K562 (cell line): ENCODE measurements around the gene EIF5. TPM values are rescaled to one million over a fixed set of nuclear protein-coding genes. Genes with fewer than 3 reads are reported as not detected.
A peak's percentile ranks its signal among the peaks of the same experiment; 100 is the strongest.

Experiments used
- ATAC-seq: fragments of 200-7000 bp; cut with Tn5 transposase; 3 replicates; pipeline ENCODE4 v1.9.1; 2020; ENCODE audit warnings: moderate library complexity
- BruUV-seq: library from RNA; stranded (reverse); fragments of 400-500 nt; replicated peaks from 2 replicates; lab custom pipeline; 2021; lab: Mats Ljungman, UMichigan
- CTCF ChIA-PET: fragments of 300-600 bp; formaldehyde crosslinking; extraction: SDS; loops from one replicate; lab custom pipeline; 2021; ENCODE audit warnings: low intra/inter-chr PET ratio; lab: Yijun Ruan, JAX
- POLR2A ChIA-PET: fragments of 300-600, 350-650 bp; sonication (Branson Sonifier 250); formaldehyde crosslinking; extraction: SDS; loops from one replicate; lab custom pipeline; 2021; ENCODE audit warnings: antibody characterized with exemption, inconsistent platforms; lab: Yijun Ruan, JAX
- DNase-seq, 4 experiments: peaks; one replicate each; pipeline versions ENCODE4 v3.0.0 to v3.0.0-alpha.2; 2011 to 2018; ENCODE audit warnings: low spot score in 3 of 4, mixed read lengths in 3 of 4; ENCODE audit errors: extremely low read depth in 1 of 4
- FAIRE-seq: peaks from 2 replicates; lab custom pipeline; 2011; peaks lifted over from hg19 to GRCh38; lab: Jason Lieb, UNC
- H2AFZ ChIP-seq: 2 replicates; pipeline ENCODE4 v1.6.0; 2011; ENCODE audit warnings: low read depth, low read length, control low read depth, inconsistent platforms
- H3K27ac ChIP-seq: fragments of 200-600 bp; 3 replicates; pipeline ENCODE4 v1.8.0; 2011; ENCODE audit warnings: low read depth, mild to moderate bottlenecking, control low read depth, inconsistent platforms, low read length, moderate library complexity, mixed read lengths; ENCODE audit errors: extremely low read depth
- H3K27me3 ChIP-seq, 2 experiments: fragments of 300-600 bp in 1 of 2; 2 replicates in 1 of 2; 3 replicates in 1 of 2; pipeline versions ENCODE4 v1.6.0 to v1.8.0; 2011; ENCODE audit warnings: inconsistent platforms in 2 of 2, low read length in 2 of 2, mild to moderate bottlenecking in 1 of 2, mixed read lengths in 1 of 2, moderate library complexity in 1 of 2; ENCODE audit not compliant: control insufficient read depth in 2 of 2, insufficient read depth in 2 of 2
- H3K36me3 ChIP-seq: fragments of 300-600 bp; 3 replicates; pipeline ENCODE4 v1.8.0; 2011; ENCODE audit warnings: mild to moderate bottlenecking, low read length, inconsistent platforms; ENCODE audit not compliant: control insufficient read depth, insufficient read depth
- H3K4me1 ChIP-seq, 2 experiments: fragments of 200-600 bp in 1 of 2; replicated peaks in 1 of 2; 2 replicates in 1 of 2; 3 replicates in 1 of 2; pipeline versions ENCODE4 v1.5.1 to v1.8.0; 2011; ENCODE audit warnings: inconsistent platforms in 2 of 2, low read length in 2 of 2, mild to moderate bottlenecking in 1 of 2, mixed read lengths in 1 of 2, moderate library complexity in 1 of 2; ENCODE audit not compliant: control insufficient read depth in 2 of 2, insufficient read depth in 2 of 2
- H3K4me2 ChIP-seq: 2 replicates; pipeline ENCODE4 v1.6.1; 2011; ENCODE audit warnings: low read length, control low read depth, inconsistent platforms, mixed read lengths; ENCODE audit not compliant: insufficient read depth
- H3K4me3 ChIP-seq: fragments of 200-600 bp; sonication (generic), shearing (Covaris generic); 2 replicates; pipeline ENCODE4 v1.5.1; 2016; ENCODE audit warnings: control low read depth, inconsistent platforms
- H3K79me2 ChIP-seq: fragments of 200-600 bp; 3 replicates; pipeline ENCODE4 v1.8.0; 2011; ENCODE audit warnings: low read length, inconsistent platforms; ENCODE audit not compliant: control insufficient read depth, insufficient read depth
- H3K9ac ChIP-seq, 2 experiments: 2 replicates each; pipeline versions ENCODE4 v1.6.0 to v1.6.1; 2011; ENCODE audit warnings: low read depth in 2 of 2, low read length in 2 of 2, control low read depth in 1 of 2, inconsistent platforms in 1 of 2, mild to moderate bottlenecking in 1 of 2, mixed read lengths in 1 of 2; ENCODE audit not compliant: insufficient read depth in 1 of 2
- H3K9me1 ChIP-seq: one replicate; pipeline ENCODE4 v1.6.0; 2011; ENCODE audit warnings: inconsistent platforms, mild to moderate bottlenecking, low read length, moderate library complexity; ENCODE audit not compliant: control insufficient read depth, insufficient read depth
- H3K9me3 ChIP-seq: replicated peaks from 2 replicates; pipeline ENCODE4 v1.5.1; 2011; ENCODE audit warnings: low read depth, low read length, inconsistent platforms; ENCODE audit not compliant: control insufficient read depth, insufficient read depth
- H4K20me1 ChIP-seq: replicated peaks from 2 replicates; pipeline ENCODE4 v1.6.1; 2011; ENCODE audit warnings: low read length, inconsistent platforms, mixed read lengths; ENCODE audit not compliant: control insufficient read depth, insufficient read depth
- CBFA2T3 ChIP-seq: fragments of 450-650 bp; IDR thresholded peaks from 2 replicates; pipeline ENCODE4 v1.6.1; 2017
- CREM ChIP-seq: IDR thresholded peaks from 2 replicates; pipeline ENCODE4 v1.6.1; 2014; ENCODE audit warnings: antibody characterized with exemption, low read depth
- CTBP1 ChIP-seq: fragments of 450-650 bp; IDR thresholded peaks from 2 replicates; pipeline ENCODE4 v1.6.1; 2016; ENCODE audit warnings: borderline replicate concordance
- DMBX1 ChIP-seq: fragments of 250-450 bp; sonication (Bioruptor Pico); IDR thresholded peaks from 2 replicates; pipeline ENCODE4 v1.8.0; 2022; ENCODE audit warnings: inconsistent platforms, mild to moderate bottlenecking, moderate library complexity, borderline replicate concordance
- HDAC2 ChIP-seq: fragments of 450-650 bp; IDR thresholded peaks from 2 replicates; pipeline ENCODE4 v1.6.1; 2016; ENCODE audit warnings: mild to moderate bottlenecking
- HSF4 ChIP-seq: fragments of 250-450 bp; sonication (Bioruptor Pico); IDR thresholded peaks from 2 replicates; pipeline ENCODE4 v2.1.2; 2022; ENCODE audit warnings: mild to moderate bottlenecking, moderate library complexity, borderline replicate concordance
- MAZ ChIP-seq, 2 experiments: fragments of 450-650 bp in 1 of 2; sonication (generic) in 1 of 2; formaldehyde crosslinking; IDR thresholded peaks in 1 of 2; conservative IDR thresholded peaks in 1 of 2; 2 replicates each; pipeline versions ENCODE4 v1.4.0 to v1.5.0; 2020; ENCODE audit warnings: mild to moderate bottlenecking in 1 of 2, missing genetic modification reagents in 1 of 2
- PHF21A ChIP-seq: fragments of 450-650 bp; IDR thresholded peaks from 2 replicates; pipeline ENCODE4 v1.6.1; 2017; ENCODE audit warnings: low read depth, borderline replicate concordance
- SAFB ChIP-seq: fragments of 200-400 bp; formaldehyde crosslinking; IDR thresholded peaks from 2 replicates; pipeline ENCODE4 v1.6.1; 2017; ENCODE audit warnings: low read depth, low read length, borderline replicate concordance
- SUPT5H ChIP-seq: fragments of 450-650 bp; IDR thresholded peaks from 2 replicates; pipeline ENCODE4 v1.6.1; 2016
- TCFL5 ChIP-seq: fragments of 250-450 bp; sonication (Bioruptor Pico); conservative IDR thresholded peaks from 2 replicates; pipeline ENCODE4 v1.6.1; 2021; ENCODE audit warnings: mild to moderate bottlenecking, moderate library complexity, matching md5 sums
- U2AF2 ChIP-seq: fragments of 200-400 bp; formaldehyde crosslinking; optimal IDR thresholded peaks from 2 replicates; pipeline ENCODE3; 2017; ENCODE audit warnings: low read depth, mild to moderate bottlenecking, low read length
- ZFX ChIP-seq: sonication (generic); formaldehyde crosslinking; IDR thresholded peaks from 2 replicates; pipeline ENCODE4 v1.8.0; 2022; ENCODE audit warnings: mild to moderate bottlenecking, missing genetic modification reagents, moderate library complexity
- ZNF133 ChIP-seq: fragments of 250-450 bp; sonication (Bioruptor Pico); IDR thresholded peaks from 2 replicates; pipeline ENCODE4 v1.4.0; 2020; ENCODE audit warnings: mild to moderate bottlenecking
- ZNF217 ChIP-seq: sonication (generic); formaldehyde crosslinking; IDR thresholded peaks from 2 replicates; pipeline ENCODE4 v1.8.0; 2022; ENCODE audit warnings: mild to moderate bottlenecking, missing genetic modification reagents
- ZNF589 ChIP-seq: fragments of 200-800 bp; sonication (Bioruptor generic); IDR thresholded peaks from 2 replicates; pipeline ENCODE4 v1.6.1; 2016; ENCODE audit warnings: low read depth, missing genetic modification characterization, missing compliant biosample characterization
- WGBS: fragments of 100-300 bp; shearing (Covaris generic); methylation state at CpG from one replicate; pipeline ENCODE4 v1.1.6; 2016; ENCODE audit warnings: low coverage, mixed read lengths; ENCODE audit not compliant: insufficient coverage; ENCODE audit errors: missing lambda C conversion rate; 5-methylcytosine and 5-hydroxymethylcytosine counted together
- in situ Hi-C: fragments of 300-500 bp; cut with MboI; formaldehyde crosslinking; loops from 4 replicates; pipeline ENCODE4 v1.15.0; 2018; ENCODE audit warnings: inconsistent platforms, mixed read lengths
- intact Hi-C: fragments of 100-400 bp; cut with micrococcal nuclease; formaldehyde crosslinking; loops from 2 replicates; pipeline ENCODE4 v1.14.2; 2022
- polyA plus RNA-seq, 8 experiments: library from polyadenylated mRNA; depleted of rRNA in 4 of 8; stranded (reverse) in 5 of 8; unstranded in 3 of 8; fragments of >200 nt; fragmentation: Nextera tagmentation in 2 of 8; fragmentation: Illumina TruSeq in 1 of 8; extraction: Ambion mirVana in 2 of 8; extraction: Trizol in 1 of 8; gene quantifications; 2 replicates each; pipeline versions ENCODE4 v1.2.1 to v1.2.3, GENCODE V29; 2011 to 2014; ENCODE audit warnings: inconsistent platforms in 1 of 8, missing spikeins in 1 of 8
- total RNA-seq, 7 experiments: library from RNA; depleted of rRNA in 6 of 7; stranded (reverse); fragments of >200 nt in 6 of 7; fragmentation: Illumina TruSeq in 2 of 7; extraction: Trizol in 2 of 7; gene quantifications; 2 replicates each; pipeline versions ENCODE4 v1.2.1 to v1.2.3, GENCODE V29; 2011 to 2021; ENCODE audit warnings: low replicate concordance in 1 of 7
- TF ChIP-seq, protein P1 (sequence below): fragments of 200-800 bp; sonication (Bioruptor generic); IDR thresholded peaks from 2 replicates; pipeline ENCODE4 v1.6.1; 2017; ENCODE audit warnings: missing genetic modification characterization, missing compliant biosample characterization

The EIF5 gene
- total and polyA plus RNA-seq, 9 of the 15 experiments (the other 6 are each of a cell fraction or from before 2014, with no cell fraction given) = 92.7 to 442 (median 190) TPM

DNA sequence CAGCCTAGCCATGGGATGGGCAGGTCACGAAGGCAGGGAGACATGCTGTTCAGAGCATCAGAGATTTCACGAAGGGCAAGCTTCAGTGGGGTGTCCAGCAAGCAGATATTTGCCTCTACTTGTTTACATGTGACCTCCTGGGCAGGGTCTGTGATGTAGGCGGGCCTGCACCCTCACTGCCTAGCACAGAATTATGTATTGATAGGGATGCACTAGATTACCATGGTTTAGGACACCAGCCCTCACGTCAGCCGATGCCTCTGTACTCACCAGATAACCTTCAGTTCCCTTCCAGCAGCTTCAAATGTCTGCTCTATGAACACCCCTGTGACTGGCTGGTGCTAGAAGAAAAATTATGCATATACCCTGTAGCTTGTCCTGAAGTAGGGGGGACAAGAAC is 5.1 kb upstream of the EIF5 start:
- DNase-seq (peak in 2 of 4 experiments; percentile 15 to 50), FAIRE-seq (no peak), ATAC-seq (no peak)
- peak overlapping the region in 1 of 2 experiments; percentile 60; a peak in 1 of 4 replicates for H3K9ac ChIP-seq
- peaks cover 17 to 33% of the 10 kb centered on the region in 2 experiments; a peak in 4 of 5 replicates for H3K4me1 ChIP-seq
- H3K4me2 ChIP-seq = peak overlapping the region; percentile 18; the same call in 1 of the 2 replicates
- no peak for TF ChIP-seq TCFL5 (CRISPR knock-in tag)
- no peak for TF ChIP-seq ZFX
- TF ChIP-seq CTBP1 = no peak
- TF ChIP-seq DMBX1 (CRISPR knock-in tag) = no peak
- TF ChIP-seq ZNF589 (CRISPR knock-in tag) = no peak
- TF ChIP-seq CREM = 0 out of 2 replicates have a peak, but pooled peaks have one; percentile 6
- no peak for TF ChIP-seq SAFB
- no peak for TF ChIP-seq HSF4 (CRISPR knock-in tag)
- no peak for TF ChIP-seq ZNF217 (CRISPR knock-in tag)
- peak; percentile 38; the same call in 1 of the 2 replicates for TF ChIP-seq CBFA2T3
- no peak for TF ChIP-seq ZNF133 (CRISPR knock-in tag)
- no peak for TF ChIP-seq MAZ (CRISPR knock-in tag; conservative IDR thresholded peaks at IDR 0.05 in 1 of 2, IDR thresholded peaks at IDR 0.05 in 1 of 2)
- no peak for TF ChIP-seq SUPT5H
- TF ChIP-seq, protein P1, sequence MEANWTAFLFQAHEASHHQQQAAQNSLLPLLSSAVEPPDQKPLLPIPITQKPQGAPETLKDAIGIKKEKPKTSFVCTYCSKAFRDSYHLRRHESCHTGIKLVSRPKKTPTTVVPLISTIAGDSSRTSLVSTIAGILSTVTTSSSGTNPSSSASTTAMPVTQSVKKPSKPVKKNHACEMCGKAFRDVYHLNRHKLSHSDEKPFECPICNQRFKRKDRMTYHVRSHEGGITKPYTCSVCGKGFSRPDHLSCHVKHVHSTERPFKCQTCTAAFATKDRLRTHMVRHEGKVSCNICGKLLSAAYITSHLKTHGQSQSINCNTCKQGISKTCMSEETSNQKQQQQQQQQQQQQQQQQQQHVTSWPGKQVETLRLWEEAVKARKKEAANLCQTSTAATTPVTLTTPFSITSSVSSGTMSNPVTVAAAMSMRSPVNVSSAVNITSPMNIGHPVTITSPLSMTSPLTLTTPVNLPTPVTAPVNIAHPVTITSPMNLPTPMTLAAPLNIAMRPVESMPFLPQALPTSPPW (CRISPR knock-in tag) = no peak
- no peak for TF ChIP-seq PHF21A
- TF ChIP-seq HDAC2 = no peak
- TF ChIP-seq U2AF2 = no peak
- 0 out of 2 replicates have a peak overlapping the region, but pooled peaks have one; percentile 14 for H2AFZ ChIP-seq
- intact Hi-C loops = no loop called here
- CTCF ChIA-PET = no interaction called here
- no peaks in the 10 kb centered on the region for H3K9me3 ChIP-seq
- 50% methylated on average over 4 of the region's 5 CpGs for WGBS
- POLR2A ChIA-PET = interaction anchor here (1.3 to 1.9 kb wide), 2 partner anchors 14 to 15 kb away, joined by 4 to 12 read pairs; no protein-coding TSS in a partner anchor
- no peaks in the 10 kb centered on the region for H4K20me1 ChIP-seq
- no peaks in the 10 kb centered on the region for H3K27me3 ChIP-seq
- H3K36me3 ChIP-seq = no peaks in the 10 kb centered on the region
- no peak overlapping the region for H3K27ac ChIP-seq
- H3K4me3 ChIP-seq = no peak overlapping the region
- no peaks in the 10 kb centered on the region for H3K9me1 ChIP-seq
- in situ Hi-C loops = no loop called here
- H3K79me2 ChIP-seq = peaks cover 9% of the 10 kb centered on the region
- BruUV-seq = no TSS peak
